Gastroesophageal sphincter (tissue), 4 donors: ENCODE data around the gene MARK2. TPM values are rescaled to one million over a fixed set of nuclear protein-coding genes. Genes with fewer than 3 reads are reported as not detected.

Source experiments
- ATAC-seq: fragments of 150-250 bp; one replicate; pipeline ENCODE4 v1.9.1; 2016; ENCODE audit warnings: mild to moderate bottlenecking, moderate library complexity
- H3K27ac ChIP-seq, 4 donors: fragments of 200-600 bp; sonication (generic) in 3 of 4; 1 replicate in 3 of 4; 2 replicates in 1 of 4; pipeline ENCODE4 v1.5.1; 2016 to 2019
- H3K27me3 ChIP-seq: fragments of 200-600 bp; sonication (generic); one replicate; pipeline ENCODE4 v1.5.1; 2019
- H3K36me3 ChIP-seq, 2 donors: fragments of 200-600 bp; sonication (generic); one replicate each; pipeline ENCODE4 v1.5.1; 2019; ENCODE audit warnings: control low read depth in 1 of 2
- H3K4me1 ChIP-seq, 3 donors: fragments of 200-600 bp; sonication (generic); 1 replicate in 2 of 3; 2 replicates in 1 of 3; pipeline ENCODE4 v1.5.1; 2016 to 2019; ENCODE audit warnings: control low read depth in 2 of 3
- H3K4me3 ChIP-seq, 2 donors: fragments of 200-600 bp; sonication (generic); one replicate each; pipeline ENCODE4 v1.5.1; 2019; ENCODE audit warnings: mild to moderate bottlenecking in 1 of 2, moderate library complexity in 1 of 2
- H3K9me3 ChIP-seq, 3 donors: fragments of 200-600 bp; sonication (generic); one replicate each; pipeline ENCODE4 v1.5.1; 2017 to 2019; ENCODE audit warnings: control low read depth in 2 of 3
- EP300 ChIP-seq: sonication (generic); formaldehyde crosslinking; IDR thresholded peaks from one replicate; pipeline ENCODE4 v1.6.1; 2017; ENCODE audit warnings: antibody characterized with exemption, mild to moderate bottlenecking
- POLR2A ChIP-seq, 2 donors: fragments of 450-650 bp; IDR thresholded peaks; one replicate each; pipeline ENCODE4 v1.6.1; 2017; ENCODE audit warnings: antibody characterized with exemption in 2 of 2, mild to moderate bottlenecking in 2 of 2, moderate library complexity in 1 of 2
- POLR2AphosphoS5 ChIP-seq: sonication (generic); formaldehyde crosslinking; IDR thresholded peaks from one replicate; pipeline ENCODE4 v1.6.1; 2017; ENCODE audit warnings: antibody characterized with exemption
- WGBS, 2 donors: methylation state at CpG; one replicate each; pipeline ENCODE4 v1.1.5; 2018; ENCODE audit warnings: low coverage in 1 of 2; 5-methylcytosine and 5-hydroxymethylcytosine counted together
- total RNA-seq, 4 donors: library from RNA; depleted of rRNA; stranded (reverse); fragments of >200 nt; gene quantifications; one replicate each; pipeline ENCODE4 v1.1.0, GENCODE V29; 2016
- TF ChIP-seq, protein P1 (sequence below), 4 experiments: fragments of 200-600 bp in 2 of 4; fragments of 450-650 bp in 2 of 4; sonication (generic) in 1 of 4; IDR thresholded peaks; one replicate each; pipeline ENCODE4 v1.5.1; 2017 to 2019; ENCODE audit warnings: antibody characterized with exemption in 4 of 4, mild to moderate bottlenecking in 2 of 4, moderate library complexity in 2 of 4

The MARK2 gene
- total RNA-seq, 4 donors from 2014 or later = 17.4 to 42.5 (median 23.8) TPM

GRCh38 chr11:63834535-63835157 is 4.3 kb upstream of the MARK2 start:
- no peak for ATAC-seq
- Histone ChIP-seq H3K27ac (no peak overlapping the region), H3K27me3 (no peaks in the 10 kb centered on the region), H3K36me3 (no peaks in the 10 kb centered on the region), H3K9me3 (no peaks in the 10 kb centered on the region), H3K4me3 (no peak overlapping the region), H3K4me1 (peaks cover 0 to 17% (median 10%) of the 10 kb centered on the region in 3 donors)
- 82 to 87% methylated on average over 7 to 8 of the region's 12 CpGs for WGBS, 2 donors
- TF ChIP-seq, protein P1, sequence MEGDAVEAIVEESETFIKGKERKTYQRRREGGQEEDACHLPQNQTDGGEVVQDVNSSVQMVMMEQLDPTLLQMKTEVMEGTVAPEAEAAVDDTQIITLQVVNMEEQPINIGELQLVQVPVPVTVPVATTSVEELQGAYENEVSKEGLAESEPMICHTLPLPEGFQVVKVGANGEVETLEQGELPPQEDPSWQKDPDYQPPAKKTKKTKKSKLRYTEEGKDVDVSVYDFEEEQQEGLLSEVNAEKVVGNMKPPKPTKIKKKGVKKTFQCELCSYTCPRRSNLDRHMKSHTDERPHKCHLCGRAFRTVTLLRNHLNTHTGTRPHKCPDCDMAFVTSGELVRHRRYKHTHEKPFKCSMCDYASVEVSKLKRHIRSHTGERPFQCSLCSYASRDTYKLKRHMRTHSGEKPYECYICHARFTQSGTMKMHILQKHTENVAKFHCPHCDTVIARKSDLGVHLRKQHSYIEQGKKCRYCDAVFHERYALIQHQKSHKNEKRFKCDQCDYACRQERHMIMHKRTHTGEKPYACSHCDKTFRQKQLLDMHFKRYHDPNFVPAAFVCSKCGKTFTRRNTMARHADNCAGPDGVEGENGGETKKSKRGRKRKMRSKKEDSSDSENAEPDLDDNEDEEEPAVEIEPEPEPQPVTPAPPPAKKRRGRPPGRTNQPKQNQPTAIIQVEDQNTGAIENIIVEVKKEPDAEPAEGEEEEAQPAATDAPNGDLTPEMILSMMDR (IDR thresholded peaks at IDR 0.05) = no peak
- no peak for TF ChIP-seq POLR2A (IDR thresholded peaks at IDR 0.05)
- no peak for TF ChIP-seq EP300
- TF ChIP-seq POLR2AphosphoS5 = no peak

DNA sequence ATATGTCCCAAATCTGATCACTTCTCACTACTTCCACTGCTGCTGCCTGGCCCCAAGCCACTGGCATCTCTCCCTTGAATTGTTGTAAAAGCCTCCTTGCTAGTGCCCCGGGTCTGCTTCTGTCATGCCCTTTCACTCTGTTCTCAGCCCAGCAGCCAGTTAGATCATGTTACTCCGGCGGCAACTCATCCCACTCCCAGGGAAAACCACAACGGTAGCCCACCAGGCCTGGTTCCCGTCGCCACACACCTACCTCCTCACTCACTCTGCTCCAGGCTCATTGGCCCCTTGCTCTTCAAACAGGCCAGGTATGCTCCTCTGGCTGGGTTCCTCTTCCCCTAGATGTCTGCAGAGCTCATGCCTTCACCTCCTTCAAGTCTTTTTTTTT is 3.8 kb upstream of the MARK2 start:
- TF ChIP-seq POLR2AphosphoS5 = no peak
- TF ChIP-seq, protein P1 (IDR thresholded peaks at IDR 0.05) = no peak
- TF ChIP-seq POLR2A (IDR thresholded peaks at IDR 0.05) = no peak
- TF ChIP-seq EP300 = no peak
- Histone ChIP-seq H3K36me3 (no peaks in the 10 kb centered on the region), H3K9me3 (no peaks in the 10 kb centered on the region), H3K4me1 (peaks cover 0 to 22% (median 10%) of the 10 kb centered on the region in 3 donors), H3K27me3 (no peaks in the 10 kb centered on the region), H3K27ac (no peak overlapping the region), H3K4me3 (no peak overlapping the region)
- 14 to 74% methylated on average over 1 to 6 of the region's 6 CpGs for WGBS, 2 donors
- no peak for ATAC-seq

GRCh38 chr11:63837027-63837688 is 1.8 kb upstream of the MARK2 start:
- no peak for ATAC-seq
- Histone ChIP-seq H3K4me1 (peaks cover 0 to 42% (median 25%) of the 10 kb centered on the region in 3 donors), H3K9me3 (no peaks in the 10 kb centered on the region), H3K27ac (peak overlapping the region in 3 of 4 donors; percentile 86 to 94 (median 91)), H3K36me3 (peaks cover 0 to under 1% of the 10 kb centered on the region in 2 donors), H3K4me3 (no peak overlapping the region), H3K27me3 (no peaks in the 10 kb centered on the region)
- 0 to 13% methylated on average over 2 to 4 of the region's 5 CpGs for WGBS, 2 donors
- TF ChIP-seq POLR2A (IDR thresholded peaks at IDR 0.05) = no peak
- TF ChIP-seq, protein P1 (IDR thresholded peaks at IDR 0.05) = peak in 3 of 4 experiments; percentile 91 to 95 (median 94)

- Histone ChIP-seq H3K4me1 (peaks cover 0 to 48% (median 30%) of the 10 kb centered on the region in 3 donors), H3K27me3 (no peaks in the 10 kb centered on the region), H3K27ac (peak overlapping the region in 3 of 4 donors; percentile 86 to 94 (median 91)), H3K36me3 (peaks cover 0 to 3% of the 10 kb centered on the region in 2 donors), H3K4me3 (peak overlapping the region in 1 of 2 donors; percentile 93), H3K9me3 (no peaks in the 10 kb centered on the region)
- ATAC-seq = no peak
- TF ChIP-seq EP300 = no peak
- no peak for TF ChIP-seq POLR2A (IDR thresholded peaks at IDR 0.05)
- TF ChIP-seq, protein P1 (IDR thresholded peaks at IDR 0.05) = no peak
- TF ChIP-seq POLR2AphosphoS5 = no peak
- 14 to 33% methylated on average over 1 to 4 of the region's 5 CpGs for WGBS, 2 donors
Measured at GRCh38 chr11:63837739-63838138, 1.2 kb upstream of the MARK2 start.
